DOHH2 (cell line): ENCODE results near the gene MTSS2.
A peak's percentile ranks its signal among the peaks of the same experiment; 100 is the strongest.

Source experiments
- H3F3A ChIP-seq: fragments of 200-600 bp; sonication (generic), shearing (Covaris generic); 2 replicates; pipeline ENCODE4 v1.6.0; 2016; ENCODE audit warnings: antibody characterized with exemption, mild to moderate bottlenecking; ENCODE audit not compliant: control insufficient read depth, insufficient read depth
- H3K27ac ChIP-seq: fragments of 200-600 bp; sonication (generic); 2 replicates; pipeline ENCODE4 v1.5.1; 2014; ENCODE audit warnings: low read depth, mild to moderate bottlenecking, low read length, moderate library complexity
- H3K27me3 ChIP-seq: fragments of 200-600 bp; sonication (generic); 2 replicates; pipeline ENCODE4 v1.6.1; 2014; ENCODE audit warnings: mild to moderate bottlenecking, low read length, mixed read lengths; ENCODE audit not compliant: control insufficient read depth
- H3K36me3 ChIP-seq: fragments of 200-600 bp; sonication (generic); 2 replicates; pipeline ENCODE4 v1.6.1; 2014; ENCODE audit warnings: mild to moderate bottlenecking, low read length, moderate library complexity, mixed read lengths; ENCODE audit not compliant: control insufficient read depth
- H3K4me1 ChIP-seq: fragments of 200-600 bp; sonication (generic); 2 replicates; pipeline ENCODE4 v1.6.1; 2014; ENCODE audit warnings: mild to moderate bottlenecking, low read length, mixed read lengths; ENCODE audit not compliant: control insufficient read depth
- H3K4me2 ChIP-seq: fragments of 200-600 bp; sonication (generic); 2 replicates; pipeline ENCODE4 v1.6.0; 2014; ENCODE audit warnings: mild to moderate bottlenecking, low read length, moderate library complexity
- H3K4me3 ChIP-seq: fragments of 200-600 bp; sonication (generic); 2 replicates; pipeline ENCODE4 v1.5.1; 2014; ENCODE audit warnings: mild to moderate bottlenecking, low read length, mixed read lengths
- H3K79me2 ChIP-seq: fragments of 200-600 bp; sonication (generic); 2 replicates; pipeline ENCODE4 v1.6.1; 2014; ENCODE audit warnings: mild to moderate bottlenecking, low read length, mixed read lengths; ENCODE audit not compliant: control insufficient read depth
- H3K9me2 ChIP-seq: fragments of 200-600 bp; sonication (generic); replicated peaks from 2 replicates; pipeline ENCODE4 v1.6.1; 2014; ENCODE audit warnings: mild to moderate bottlenecking, low read length, mixed read lengths; ENCODE audit not compliant: control insufficient read depth
- H3K9me3 ChIP-seq: fragments of 200-600 bp; sonication (generic); 2 replicates; pipeline ENCODE4 v1.6.1; 2014; ENCODE audit warnings: antibody characterized with exemption, low read length, mixed read lengths; ENCODE audit not compliant: control insufficient read depth, insufficient read depth
- H4K20me1 ChIP-seq: fragments of 200-600 bp; sonication (generic); 2 replicates; pipeline ENCODE4 v1.6.0; 2014; ENCODE audit warnings: low read depth, mild to moderate bottlenecking, antibody characterized with exemption, low read length, moderate library complexity; ENCODE audit not compliant: control insufficient read depth, insufficient read depth
- EZH2phosphoT487 ChIP-seq: fragments of 200-600 bp; sonication (generic); IDR thresholded peaks from 2 replicates; pipeline ENCODE4 v1.6.1; 2017; ENCODE audit warnings: borderline replicate concordance, mild to moderate bottlenecking, antibody characterized with exemption, low read length, moderate library complexity, mixed read lengths
- TF ChIP-seq, protein P1 (sequence below): fragments of 200-600 bp; sonication (generic); IDR thresholded peaks from one replicate; pipeline ENCODE4 v1.5.1; 2014; ENCODE audit warnings: antibody characterized with exemption, mild to moderate bottlenecking, low read depth, low read length; ENCODE audit not compliant: poor library complexity, severe bottlenecking

The MTSS2 gene

DNA sequence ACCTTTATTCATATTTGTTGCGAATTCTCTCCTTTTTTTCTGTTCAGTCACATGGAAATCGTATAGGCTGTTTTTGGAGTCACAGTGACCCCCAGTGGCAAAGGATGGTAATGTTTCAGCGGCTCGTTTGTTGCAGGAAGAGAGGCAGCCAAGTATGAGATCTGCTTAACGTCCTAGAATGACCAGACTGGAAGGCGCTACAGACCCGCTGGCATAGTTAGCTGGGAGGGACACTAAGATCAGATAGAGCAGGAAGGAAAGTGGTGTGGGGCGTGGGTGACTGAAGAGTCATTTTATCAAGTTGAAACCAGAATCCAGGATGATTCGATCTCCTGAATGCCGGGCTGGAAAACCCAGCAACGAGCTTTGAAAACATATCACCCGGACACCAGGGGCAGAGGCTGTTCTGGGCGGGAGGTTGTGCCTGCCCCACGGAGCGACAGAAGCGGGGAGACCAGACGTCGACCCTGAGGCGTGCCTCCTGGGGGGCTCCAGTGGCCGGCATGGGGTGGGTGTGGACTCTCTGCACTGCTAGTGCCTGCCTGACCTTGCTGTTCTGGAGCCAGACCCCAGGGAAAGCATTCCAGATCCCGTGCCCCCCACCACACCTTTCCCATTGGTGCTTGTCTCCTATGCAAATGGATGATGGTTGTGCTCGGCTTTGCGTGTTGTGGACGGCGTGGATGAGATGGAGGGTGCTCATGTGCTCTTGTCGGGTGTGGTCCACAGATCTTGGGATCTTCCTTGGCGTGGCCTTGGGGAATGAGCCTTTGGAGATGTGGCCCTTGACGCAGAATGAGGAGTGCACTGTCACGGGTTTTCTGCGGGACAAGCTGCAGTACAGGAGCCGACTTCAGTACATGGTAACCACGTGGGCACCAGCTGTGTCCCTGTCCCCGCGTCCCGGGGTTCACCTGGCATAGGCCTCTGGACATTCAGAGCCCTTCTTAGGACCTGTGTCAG is 31.8 kb downstream of the MTSS2 start:
- Histone ChIP-seq H4K20me1 (no peaks in the 10 kb centered on the region), H3K79me2 (no peaks in the 10 kb centered on the region), H3F3A (no peaks in the 10 kb centered on the region), H3K36me3 (no peaks in the 10 kb centered on the region), H3K9me3 (no peaks in the 10 kb centered on the region), H3K4me2 (peak overlapping the region; percentile 23; the same call in 1 of the 2 replicates), H3K27me3 (no peaks in the 10 kb centered on the region), H3K4me3 (no peak overlapping the region), H3K27ac (no peak overlapping the region), H3K9me2 (no peaks in the 10 kb centered on the region), H3K4me1 (peaks cover 7% of the 10 kb centered on the region)
- TF ChIP-seq EZH2phosphoT487, result no peak
- TF ChIP-seq, protein P1, sequence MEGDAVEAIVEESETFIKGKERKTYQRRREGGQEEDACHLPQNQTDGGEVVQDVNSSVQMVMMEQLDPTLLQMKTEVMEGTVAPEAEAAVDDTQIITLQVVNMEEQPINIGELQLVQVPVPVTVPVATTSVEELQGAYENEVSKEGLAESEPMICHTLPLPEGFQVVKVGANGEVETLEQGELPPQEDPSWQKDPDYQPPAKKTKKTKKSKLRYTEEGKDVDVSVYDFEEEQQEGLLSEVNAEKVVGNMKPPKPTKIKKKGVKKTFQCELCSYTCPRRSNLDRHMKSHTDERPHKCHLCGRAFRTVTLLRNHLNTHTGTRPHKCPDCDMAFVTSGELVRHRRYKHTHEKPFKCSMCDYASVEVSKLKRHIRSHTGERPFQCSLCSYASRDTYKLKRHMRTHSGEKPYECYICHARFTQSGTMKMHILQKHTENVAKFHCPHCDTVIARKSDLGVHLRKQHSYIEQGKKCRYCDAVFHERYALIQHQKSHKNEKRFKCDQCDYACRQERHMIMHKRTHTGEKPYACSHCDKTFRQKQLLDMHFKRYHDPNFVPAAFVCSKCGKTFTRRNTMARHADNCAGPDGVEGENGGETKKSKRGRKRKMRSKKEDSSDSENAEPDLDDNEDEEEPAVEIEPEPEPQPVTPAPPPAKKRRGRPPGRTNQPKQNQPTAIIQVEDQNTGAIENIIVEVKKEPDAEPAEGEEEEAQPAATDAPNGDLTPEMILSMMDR, result peak; percentile 92

DNA sequence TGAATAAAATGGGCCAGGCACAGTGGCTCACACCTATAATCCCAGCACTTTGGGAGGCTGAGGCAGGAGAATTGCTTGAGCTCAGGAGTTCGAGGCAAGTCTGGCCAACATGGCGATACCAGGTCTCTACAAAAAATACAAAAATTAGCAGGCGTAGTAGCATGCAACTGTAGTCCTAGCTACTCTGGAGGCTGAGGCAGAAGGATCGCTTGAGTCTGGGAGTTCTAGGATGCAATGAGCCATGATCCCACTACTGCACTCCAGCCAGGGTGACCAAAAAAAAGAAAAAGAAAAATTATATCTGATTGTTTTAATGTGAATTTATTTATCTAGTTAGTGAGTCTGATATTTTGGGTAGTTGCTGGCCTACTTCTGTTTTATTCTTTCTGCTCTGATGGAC is 32.4 kb downstream of the MTSS2 start:
- no peaks in the 10 kb centered on the region for H3K79me2 ChIP-seq
- no peaks in the 10 kb centered on the region for H3K9me2 ChIP-seq
- H3K9me3 ChIP-seq, result no peaks in the 10 kb centered on the region
- H3K27me3 ChIP-seq, result no peaks in the 10 kb centered on the region
- H3K4me1 ChIP-seq, result peaks cover 7% of the 10 kb centered on the region
- H3K27ac ChIP-seq, result no peak overlapping the region
- no peak overlapping the region for H3K4me2 ChIP-seq
- no peaks in the 10 kb centered on the region for H3F3A ChIP-seq
- no peaks in the 10 kb centered on the region for H4K20me1 ChIP-seq
- no peak overlapping the region for H3K4me3 ChIP-seq
- TF ChIP-seq EZH2phosphoT487, result no peak
- H3K36me3 ChIP-seq, result no peaks in the 10 kb centered on the region

DNA sequence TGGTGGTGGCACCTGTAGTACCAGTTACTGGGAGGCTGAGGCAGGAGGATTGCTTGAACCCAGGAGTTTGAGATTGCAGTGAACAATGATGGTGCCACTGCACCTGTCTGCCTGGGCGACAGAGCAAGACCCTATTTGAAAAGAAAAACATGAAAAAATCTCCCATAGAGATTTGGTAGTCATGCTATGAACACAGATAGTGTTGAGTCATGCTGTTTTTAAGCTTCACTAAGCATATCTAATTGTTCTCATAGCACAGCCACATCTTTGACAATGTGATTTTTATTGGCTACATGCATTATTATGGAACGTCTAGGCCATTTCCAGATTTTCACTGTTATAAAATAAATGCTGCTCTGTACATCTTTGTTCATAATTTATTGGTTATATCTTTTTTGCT is 33.5 kb downstream of the MTSS2 start:
- no peak for TF ChIP-seq EZH2phosphoT487
- TF ChIP-seq, protein P1, result no peak
- no peaks in the 10 kb centered on the region for H3K79me2 ChIP-seq
- no peaks in the 10 kb centered on the region for H4K20me1 ChIP-seq
- no peaks in the 10 kb centered on the region for H3K36me3 ChIP-seq
- H3F3A ChIP-seq, result no peaks in the 10 kb centered on the region
- H3K4me2 ChIP-seq, result no peak overlapping the region
- H3K4me3 ChIP-seq, result no peak overlapping the region
- no peak overlapping the region for H3K27ac ChIP-seq
- H3K4me1 ChIP-seq, result peaks cover 7% of the 10 kb centered on the region
- no peaks in the 10 kb centered on the region for H3K9me2 ChIP-seq
- H3K9me3 ChIP-seq, result no peaks in the 10 kb centered on the region
- no peaks in the 10 kb centered on the region for H3K27me3 ChIP-seq

DNA sequence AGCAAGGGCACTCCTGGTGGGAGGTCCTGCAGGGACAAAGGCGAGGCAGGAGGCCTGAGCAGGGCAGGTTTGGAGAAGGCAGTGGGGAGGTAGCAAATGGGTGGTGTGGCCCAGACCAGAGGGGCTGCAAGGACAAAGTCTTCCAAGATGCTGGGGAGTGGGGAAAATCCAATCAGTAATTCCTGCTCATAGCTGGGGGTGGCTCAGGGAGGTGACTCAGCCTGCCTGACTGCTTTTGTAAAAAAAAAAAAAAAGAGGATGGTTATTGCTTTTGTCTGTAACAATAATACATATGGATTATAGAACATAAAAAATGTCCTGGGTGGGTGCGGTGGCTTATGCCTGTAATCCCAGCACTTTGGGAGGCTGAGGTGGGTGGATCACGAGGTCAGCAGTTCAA is 34.3 kb downstream of the MTSS2 start:
- Histone ChIP-seq H3K4me2 (no peak overlapping the region), H3K27me3 (no peaks in the 10 kb centered on the region), H3K9me3 (no peaks in the 10 kb centered on the region), H4K20me1 (no peaks in the 10 kb centered on the region), H3K4me3 (no peak overlapping the region), H3K9me2 (no peaks in the 10 kb centered on the region), H3K79me2 (no peaks in the 10 kb centered on the region), H3K36me3 (no peaks in the 10 kb centered on the region), H3K27ac (no peak overlapping the region), H3F3A (no peaks in the 10 kb centered on the region), H3K4me1 (peaks cover 7% of the 10 kb centered on the region)
- TF ChIP-seq EZH2phosphoT487, result no peak
- TF ChIP-seq, protein P1, result no peak
